ENCODE results near the gene EFNA4. TPM values are rescaled to one million over a fixed set of nuclear protein-coding genes. Genes with fewer than 3 reads are reported as not detected.

Gene EFNA4
- total RNA-seq, 1 donor from 2014 or later = 7.4 TPM

DNA sequence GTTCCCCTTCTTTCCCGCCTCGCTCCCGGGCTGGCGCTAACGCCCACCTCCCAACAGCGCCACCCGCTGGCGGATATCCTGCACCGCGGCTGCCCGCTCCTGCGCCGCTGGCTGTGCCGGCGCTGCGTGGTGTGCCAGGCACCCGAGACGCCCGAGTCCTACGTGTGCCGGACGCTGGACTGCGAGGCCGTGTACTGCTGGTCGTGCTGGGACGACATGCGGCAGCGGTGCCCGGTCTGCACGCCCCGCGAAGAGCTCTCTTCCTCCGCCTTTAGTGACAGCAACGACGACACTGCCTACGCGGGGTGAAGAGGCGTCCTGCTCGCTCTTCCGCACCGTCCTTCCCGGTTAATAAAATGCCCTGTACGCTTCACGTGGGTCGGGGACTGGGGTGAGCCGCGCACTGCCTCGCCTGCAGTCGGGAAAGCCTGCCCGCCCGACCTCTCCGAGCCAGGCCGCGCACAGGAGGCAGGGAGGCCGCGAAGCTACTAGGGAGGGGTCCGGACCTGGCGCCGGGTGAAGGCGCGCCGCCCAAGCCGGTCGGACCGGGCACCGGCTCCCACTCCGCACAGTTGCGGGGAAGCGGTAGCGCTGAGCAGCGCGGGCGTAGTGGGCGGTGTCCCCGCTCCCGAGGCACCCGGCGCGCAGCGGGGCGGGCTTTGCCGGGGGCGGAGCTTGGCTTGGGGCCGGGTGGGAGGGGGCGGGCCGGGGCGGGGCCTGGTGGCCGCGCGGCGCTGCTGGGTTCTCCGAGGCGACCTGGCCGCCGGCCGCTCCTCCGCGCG, 12.8 kb upstream of the EFNA4 start, which contains the start of gene ADAM15:
TSS of gene ADAM15 (plus strand) at position 757 of the 782 bp plus-strand sequence. CDS start 71 bp downstream, outside the sequence.
- ATAC-seq = peak; percentile 93
- DNase-seq = peak; percentile 92
- Histone ChIP-seq H3K27ac (peak within 1 kb of the TSS; percentile 89), H3K4me3 (peak within 1 kb of the TSS; percentile 67), H3K4me1 (peaks cover 31% of the 10 kb centered on the region), H3K27me3 (ENCODE audit: low read depth) (no peaks in the 10 kb centered on the region), H3K36me3 (peaks cover 26% of the 10 kb centered on the region), H3K9me3 (no peaks in the 10 kb centered on the region)
- intact Hi-C loops (cut with DNase I) = no loop called here
- TF ChIP-seq, protein P1, sequence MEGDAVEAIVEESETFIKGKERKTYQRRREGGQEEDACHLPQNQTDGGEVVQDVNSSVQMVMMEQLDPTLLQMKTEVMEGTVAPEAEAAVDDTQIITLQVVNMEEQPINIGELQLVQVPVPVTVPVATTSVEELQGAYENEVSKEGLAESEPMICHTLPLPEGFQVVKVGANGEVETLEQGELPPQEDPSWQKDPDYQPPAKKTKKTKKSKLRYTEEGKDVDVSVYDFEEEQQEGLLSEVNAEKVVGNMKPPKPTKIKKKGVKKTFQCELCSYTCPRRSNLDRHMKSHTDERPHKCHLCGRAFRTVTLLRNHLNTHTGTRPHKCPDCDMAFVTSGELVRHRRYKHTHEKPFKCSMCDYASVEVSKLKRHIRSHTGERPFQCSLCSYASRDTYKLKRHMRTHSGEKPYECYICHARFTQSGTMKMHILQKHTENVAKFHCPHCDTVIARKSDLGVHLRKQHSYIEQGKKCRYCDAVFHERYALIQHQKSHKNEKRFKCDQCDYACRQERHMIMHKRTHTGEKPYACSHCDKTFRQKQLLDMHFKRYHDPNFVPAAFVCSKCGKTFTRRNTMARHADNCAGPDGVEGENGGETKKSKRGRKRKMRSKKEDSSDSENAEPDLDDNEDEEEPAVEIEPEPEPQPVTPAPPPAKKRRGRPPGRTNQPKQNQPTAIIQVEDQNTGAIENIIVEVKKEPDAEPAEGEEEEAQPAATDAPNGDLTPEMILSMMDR (IDR thresholded peaks at IDR 0.05) = peak; percentile 98

DNA sequence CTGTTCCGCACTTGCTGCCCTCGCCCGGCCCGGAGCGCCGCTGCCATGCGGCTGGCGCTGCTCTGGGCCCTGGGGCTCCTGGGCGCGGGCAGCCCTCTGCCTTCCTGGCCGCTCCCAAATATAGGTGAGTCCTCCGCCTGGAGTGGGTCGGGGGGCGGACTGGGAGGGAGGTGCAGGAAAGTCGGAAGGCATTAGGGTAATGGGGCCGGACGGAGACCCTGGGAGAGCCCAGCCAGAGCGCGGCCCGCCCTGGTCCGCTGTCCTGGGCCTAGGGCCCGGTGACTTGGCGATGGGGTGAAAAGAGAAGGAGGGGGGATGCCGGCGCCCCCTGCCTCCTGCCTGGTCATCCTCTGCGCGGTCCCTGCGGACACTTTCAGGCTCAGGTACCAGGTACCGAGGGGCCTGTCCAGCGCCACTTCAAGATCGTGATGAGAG, 12.2 kb upstream of the EFNA4 start:
- Histone ChIP-seq H3K4me3 (peak overlapping the region; percentile 67), H3K27me3 (ENCODE audit: low read depth) (no peaks in the 10 kb centered on the region), H3K4me1 (peaks cover 31% of the 10 kb centered on the region), H3K9me3 (no peaks in the 10 kb centered on the region), H3K36me3 (peaks cover 32% of the 10 kb centered on the region), H3K27ac (peak overlapping the region; percentile 89)
- TF ChIP-seq, protein P1 (IDR thresholded peaks at IDR 0.05) = no peak
- ATAC-seq (peak; percentile 11 to 13), DNase-seq (no peak)
- intact Hi-C loops (cut with DNase I) = no loop called here

DNA sequence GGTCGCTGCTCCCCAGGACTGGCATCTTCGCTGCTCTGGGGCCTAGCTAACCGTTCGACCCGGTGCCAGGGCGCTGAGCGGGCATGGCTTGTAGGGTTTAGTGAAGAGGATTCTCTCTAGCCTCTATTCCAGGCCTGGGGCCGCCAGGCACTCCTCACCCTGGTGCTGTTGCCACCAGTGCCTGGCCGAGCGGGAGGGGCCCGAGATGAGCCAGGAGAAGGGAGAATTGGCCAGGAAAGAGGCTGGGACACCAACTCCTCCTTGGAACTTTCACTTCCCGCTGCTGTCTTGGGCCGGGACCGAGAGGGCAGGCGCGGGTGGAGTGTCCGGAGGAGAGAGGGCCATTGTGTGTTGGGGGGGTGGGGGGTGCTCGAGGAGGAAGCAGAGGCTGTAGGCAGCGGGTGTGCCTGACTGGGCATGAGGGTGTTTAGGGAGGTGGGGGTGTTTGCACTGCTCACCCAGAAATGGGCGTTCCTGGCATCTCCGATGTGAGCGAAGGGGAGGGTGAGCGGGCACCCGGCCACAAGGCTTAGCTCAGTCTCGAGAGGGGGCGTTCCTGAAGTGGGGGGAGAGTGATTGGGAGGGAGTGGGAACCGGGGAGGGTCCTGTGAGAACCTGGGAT, 11.7 kb upstream of the EFNA4 start:
- DNase-seq = peak; percentile 81
- Histone ChIP-seq H3K27me3 (ENCODE audit: low read depth) (no peaks in the 10 kb centered on the region), H3K4me3 (peak overlapping the region; percentile 67), H3K9me3 (no peaks in the 10 kb centered on the region), H3K4me1 (peaks cover 31% of the 10 kb centered on the region), H3K36me3 (peaks cover 38% of the 10 kb centered on the region), H3K27ac (peak overlapping the region; percentile 89)
- peak; percentile 57 to 63 for ATAC-seq
- TF ChIP-seq, protein P1 (IDR thresholded peaks at IDR 0.05) = no peak
- intact Hi-C loops (cut with DNase I) = no loop called here

DNA sequence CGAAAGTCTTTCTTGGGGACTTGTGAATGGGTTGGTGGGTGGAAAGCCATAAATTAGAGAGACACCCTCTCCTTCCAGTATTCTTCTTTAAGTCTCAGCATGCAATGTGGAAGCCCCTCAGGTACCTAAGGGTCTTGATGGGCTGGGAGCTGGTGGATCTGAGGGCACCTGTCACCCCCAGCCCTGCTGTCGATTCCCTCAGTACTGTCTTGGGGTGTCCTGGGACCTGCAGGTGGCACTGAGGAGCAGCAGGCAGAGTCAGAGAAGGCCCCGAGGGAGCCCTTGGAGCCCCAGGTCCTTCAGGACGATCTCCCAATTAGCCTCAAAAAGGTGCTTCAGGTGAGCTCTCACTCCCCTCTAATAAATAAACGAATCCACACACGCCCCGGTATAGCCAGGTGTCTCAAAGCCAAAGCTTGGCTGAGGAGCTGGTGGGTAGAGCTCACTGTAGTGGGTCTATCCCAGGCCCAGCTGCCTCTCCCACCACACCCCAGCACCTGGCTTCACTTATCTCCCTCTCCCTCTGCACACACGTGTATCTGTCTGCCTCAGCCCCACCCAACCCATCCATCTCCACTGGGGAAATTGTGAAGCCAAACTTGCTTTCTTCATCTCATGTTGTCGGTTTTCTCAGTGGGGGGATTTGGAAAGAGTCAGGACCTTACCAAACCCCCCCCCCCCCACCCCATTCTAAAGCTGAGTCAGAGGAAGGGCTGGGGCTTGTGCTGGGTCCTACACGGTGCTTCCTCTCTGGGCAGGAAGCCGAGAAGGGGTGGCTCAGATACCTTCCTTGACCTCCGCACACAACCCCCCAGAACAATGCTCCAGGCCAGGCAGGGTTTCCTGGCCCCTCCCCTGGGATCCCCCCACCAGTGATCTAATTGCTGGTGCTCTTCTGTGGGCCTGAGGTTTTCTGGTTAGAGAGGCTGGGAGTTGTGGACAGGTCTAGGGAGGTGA, 10.8 kb upstream of the EFNA4 start:
- ATAC-seq (no peak), DNase-seq (no peak)
- peaks cover 46% of the 10 kb centered on the region for H3K36me3 ChIP-seq
- intact Hi-C loops (cut with DNase I) = no loop called here
- H3K4me3 ChIP-seq = peak overlapping the region; percentile 67
- H3K27ac ChIP-seq = peak overlapping the region; percentile 59
- H3K9me3 ChIP-seq = no peaks in the 10 kb centered on the region
- no peaks in the 10 kb centered on the region for H3K27me3 ChIP-seq (ENCODE audit: low read depth)
- TF ChIP-seq, protein P1 (IDR thresholded peaks at IDR 0.05) = peak; percentile 21
- peaks cover 31% of the 10 kb centered on the region for H3K4me1 ChIP-seq

DNA sequence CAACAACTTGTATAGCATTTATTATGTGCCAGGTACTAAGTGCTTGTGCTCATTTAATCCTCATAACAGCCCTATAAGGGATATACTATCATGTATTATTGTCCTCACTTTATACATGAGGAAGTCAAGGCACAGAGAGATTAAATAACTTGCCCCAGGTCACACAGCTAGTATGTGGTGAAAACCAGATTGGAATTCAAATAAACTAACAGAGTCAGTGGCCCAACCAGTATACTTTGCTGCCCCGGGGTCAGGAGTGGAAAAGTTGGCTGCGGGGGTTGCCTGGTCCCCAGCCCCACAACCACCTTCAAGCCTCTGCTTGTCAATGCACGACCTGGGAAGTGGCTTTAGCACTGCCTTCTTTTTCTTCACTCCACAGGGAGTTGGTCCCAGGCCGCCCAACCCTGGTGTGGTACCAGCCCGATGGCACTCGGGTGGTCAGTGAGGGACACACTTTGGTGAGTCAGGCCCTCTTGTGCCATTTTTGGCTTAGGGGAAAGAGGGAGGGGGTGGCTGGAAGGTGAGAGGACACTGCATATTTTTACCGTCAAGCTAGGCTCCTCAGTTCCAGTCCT, 9.9 kb upstream of the EFNA4 start:
- Histone ChIP-seq H3K4me3 (peak overlapping the region; percentile 67), H3K27me3 (ENCODE audit: low read depth) (no peaks in the 10 kb centered on the region), H3K36me3 (peaks cover 55% of the 10 kb centered on the region), H3K9me3 (no peaks in the 10 kb centered on the region), H3K27ac (no peak overlapping the region), H3K4me1 (peaks cover 31% of the 10 kb centered on the region)
- ATAC-seq (no peak), DNase-seq (no peak)
- TF ChIP-seq, protein P1 (IDR thresholded peaks at IDR 0.05) = no peak
- intact Hi-C loops (cut with DNase I) = no loop called here
